ENCODE measurements around the gene HNRNPA3.
"Not testable (repeated sequence)": the region's sequence is repeated elsewhere in the genome, so short reads cannot be mapped to it uniquely, and the experiment has no call there.

Gene HNRNPA3

GRCh38 chr2:177254433-177255226 is 42.0 kb downstream of the HNRNPA3 start:
- no peak for DNase-seq (ENCODE audit: low read depth in 2 of 2, low spot score in 1 of 2)

GRCh38 chr2:177255227-177255601 is 42.6 kb downstream of the HNRNPA3 start:
- no peak for DNase-seq (ENCODE audit: low read depth in 2 of 2, low spot score in 1 of 2)

- DNase-seq (ENCODE audit: low read depth in 2 of 2, low spot score in 1 of 2) = no peak
Observed at GRCh38 chr2:177256026-177256425, 43.4 kb downstream of the HNRNPA3 start.

GRCh38 chr2:177256695-177257094 is 44.1 kb downstream of the HNRNPA3 start:
- DNase-seq (ENCODE audit: low read depth in 2 of 2, low spot score in 1 of 2) = no peak

- no peak for DNase-seq (ENCODE audit: low read depth in 2 of 2, low spot score in 1 of 2)
Observed at GRCh38 chr2:177257471-177257870, 44.9 kb downstream of the HNRNPA3 start.

GRCh38 chr2:177258059-177258458 is 45.5 kb downstream of the HNRNPA3 start:
- no peak for DNase-seq (ENCODE audit: low read depth in 2 of 2, low spot score in 1 of 2)

GRCh38 chr2:177260379-177260778 is 47.8 kb downstream of the HNRNPA3 start:
- DNase-seq (ENCODE audit: low read depth in 2 of 2, low spot score in 1 of 2) = no peak

GRCh38 chr2:177261116-177262060 is 48.8 kb downstream of the HNRNPA3 start:
- DNase-seq (ENCODE audit: low read depth in 2 of 2, low spot score in 1 of 2) = no peak

- DNase-seq (ENCODE audit: low read depth in 2 of 2, low spot score in 1 of 2) = no peak
Observed at GRCh38 chr2:177262092-177262491, 49.5 kb downstream of the HNRNPA3 start.

- DNase-seq (ENCODE audit: low read depth in 2 of 2, low spot score in 1 of 2) = no peak
Observed at GRCh38 chr2:177262958-177263450, 50.4 kb downstream of the HNRNPA3 start.

- DNase-seq (ENCODE audit: low read depth in 2 of 2, low spot score in 1 of 2) = peak; percentile 89 to 90
Observed at GRCh38 chr2:177263451-177264208, 51.0 kb downstream of the HNRNPA3 start.

GRCh38 chr2:177264209-177264692 is 51.7 kb downstream of the HNRNPA3 start:
- DNase-seq (ENCODE audit: low read depth in 2 of 2, low spot score in 1 of 2) = peak in 1 of 2 donors; percentile 7

- peak; percentile 84 to 88 for DNase-seq (ENCODE audit: low read depth in 2 of 2, low spot score in 1 of 2)
Observed at GRCh38 chr2:177264693-177265587, 52.3 kb downstream of the HNRNPA3 start, which contains the start of gene NFE2L2. Gene NFE2L2, minus strand, starts transcription at chr2:177264727. Its CDS starts 151 bp downstream, at chr2:177264576.

- DNase-seq (ENCODE audit: low read depth in 2 of 2, low spot score in 1 of 2) = no peak
Observed at GRCh38 chr2:177265824-177266817, 53.5 kb downstream of the HNRNPA3 start.

- not testable (repeated sequence) for DNase-seq (ENCODE audit: low read depth in 2 of 2, low spot score in 1 of 2)
Observed at GRCh38 chr2:177266955-177267354, 54.4 kb downstream of the HNRNPA3 start.

GRCh38 chr2:177268187-177268871 is 55.7 kb downstream of the HNRNPA3 start:
- DNase-seq (ENCODE audit: low read depth in 2 of 2, low spot score in 1 of 2) = no peak

- DNase-seq (ENCODE audit: low read depth in 2 of 2, low spot score in 1 of 2) = no peak
Observed at GRCh38 chr2:177268901-177269300, 56.3 kb downstream of the HNRNPA3 start.

GRCh38 chr2:177270531-177270930 is 57.9 kb downstream of the HNRNPA3 start:
- DNase-seq (ENCODE audit: low read depth in 2 of 2, low spot score in 1 of 2) = no peak

Data from stimulated activated CD8-positive, alpha-beta memory T cell treated with anti-CD3 and anti-CD28 coated beads, Interleukin-4, amount 100 ng/mL, for 1 hour (primary cell).